Tibial artery (tissue), 4 donors: ENCODE measurements around the gene AARSD1.
A peak's percentile ranks its signal among the peaks of the same experiment; 100 is the strongest.
"Not testable (repeated sequence)": the region's sequence is repeated elsewhere in the genome, so short reads cannot be mapped to it uniquely, and the experiment has no call there.

Experiments used
- DNase-seq, 2 donors: peaks; one replicate each; pipeline ENCODE4 v3.0.0-alpha.2; 2019
- H3K27ac ChIP-seq, 2 donors: fragments of 200-600 bp; sonication (generic) in 1 of 2; 1 replicate in 1 of 2; 2 replicates in 1 of 2; pipeline ENCODE4 v1.5.1; 2018 to 2019; ENCODE audit warnings: mild to moderate bottlenecking in 1 of 2
- H3K27me3 ChIP-seq, 2 donors: fragments of 200-600 bp; sonication (generic) in 1 of 2; one replicate each; pipeline versions ENCODE4 v1.5.1 to v1.6.0; 2016 to 2019
- H3K36me3 ChIP-seq, 3 donors: fragments of 200-600 bp; sonication (generic) in 2 of 3; one replicate each; pipeline ENCODE4 v1.5.1; 2016 to 2019; ENCODE audit warnings: mild to moderate bottlenecking in 2 of 3
- H3K4me1 ChIP-seq, 4 donors: fragments of 200-600 bp; sonication (generic) in 2 of 4; 1 replicate in 3 of 4; 2 replicates in 1 of 4; pipeline ENCODE4 v1.5.1; 2016 to 2019
- H3K4me3 ChIP-seq, 2 donors: fragments of 200-600 bp; sonication (generic) in 1 of 2; 1 replicate in 1 of 2; 2 replicates in 1 of 2; pipeline ENCODE4 v1.5.1; 2018 to 2019; ENCODE audit warnings: mild to moderate bottlenecking in 2 of 2
- H3K9me3 ChIP-seq, 3 donors: fragments of 200-600 bp; sonication (generic) in 1 of 3; one replicate each; pipeline ENCODE4 v1.5.1; 2016 to 2019
- CTCF ChIP-seq, 2 experiments: fragments of 200-600 bp in 1 of 2; fragments of 450-650 bp in 1 of 2; IDR thresholded peaks; one replicate each; pipeline ENCODE4 v1.5.1; 2017 to 2019; ENCODE audit warnings: antibody characterized with exemption in 2 of 2, mild to moderate bottlenecking in 1 of 2, moderate library complexity in 1 of 2
- intact Hi-C: fragments of 100-400 bp; cut with DNase I; formaldehyde crosslinking; loops from one replicate; pipeline ENCODE4 v1.15.0; 2023; ENCODE audit warnings: low total_unique reads

The AARSD1 gene

DNA sequence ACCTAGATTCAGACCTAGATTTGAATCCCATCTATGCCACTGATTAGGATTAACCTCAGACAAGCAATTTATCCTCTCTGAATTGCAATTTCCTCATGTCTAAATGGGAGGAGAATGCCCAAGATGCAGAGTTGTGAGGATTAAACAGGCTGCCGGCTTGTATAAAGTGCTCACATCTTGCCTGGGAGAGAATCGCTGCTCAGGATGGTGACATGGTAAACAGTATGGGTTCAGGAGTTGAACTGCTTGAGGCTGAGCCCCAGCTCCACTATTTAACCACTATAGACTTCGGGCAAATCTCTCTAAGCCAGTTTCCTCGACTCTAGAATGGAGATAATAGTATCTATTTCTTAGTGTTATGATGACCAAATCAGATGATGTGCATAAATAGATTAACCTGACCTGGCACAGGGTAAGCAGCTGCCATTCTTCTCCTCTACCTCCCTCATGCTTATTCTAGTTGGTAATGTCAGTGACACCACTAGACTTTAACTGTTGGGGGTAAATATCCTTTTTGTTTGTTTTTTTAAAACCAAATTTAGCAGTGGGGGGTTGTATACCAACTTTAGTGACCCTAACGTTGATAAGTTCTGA lies 33.2 kb upstream of the AARSD1 start:
- peaks cover 0 to 20% (median 17%) of the 10 kb centered on the region in 4 donors for H3K4me1 ChIP-seq
- no peak for TF ChIP-seq CTCF (IDR thresholded peaks at IDR 0.05)
- peak overlapping the region; percentile 30 to 74 for H3K4me3 ChIP-seq
- DNase-seq, result no peak
- H3K27ac ChIP-seq, result peak overlapping the region; percentile 76 to 77
- H3K36me3 ChIP-seq, result peaks cover 28 to 51% (median 41%) of the 10 kb centered on the region in 3 donors
- no peaks in the 10 kb centered on the region for H3K9me3 ChIP-seq
- intact Hi-C loops, result loop anchor here (5.0 kb wide), 1 partner anchor 155 kb away; the partner anchor contains the start of gene AOC2
- no peaks in the 10 kb centered on the region for H3K27me3 ChIP-seq

DNA sequence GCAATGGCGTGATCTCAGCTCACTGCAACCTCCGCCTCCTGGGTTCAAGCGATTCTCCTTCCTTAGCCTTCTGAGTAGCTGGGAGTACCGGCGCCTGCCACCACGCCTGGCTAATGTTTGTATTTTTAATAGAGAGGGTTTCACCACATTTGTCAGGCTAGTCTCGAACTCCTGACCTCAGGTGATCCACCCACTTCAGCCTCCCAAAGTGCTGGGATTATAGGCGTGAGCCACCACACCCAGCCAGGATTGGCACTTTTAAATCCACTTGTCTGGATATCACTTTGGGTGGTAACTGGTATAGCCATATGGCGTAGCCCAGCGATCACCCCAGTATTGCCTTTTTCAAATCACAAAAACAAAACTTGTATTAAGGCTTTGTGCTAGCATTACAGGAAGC lies 29.7 kb upstream of the AARSD1 start:
- intact Hi-C loops, DNase-seq, H3K27ac ChIP-seq, H3K27me3 ChIP-seq, H3K9me3 ChIP-seq, H3K4me3 ChIP-seq: not testable (repeated sequence)
- Histone ChIP-seq H3K36me3 (peaks cover 29 to 59% (median 47%) of the 10 kb centered on the region in 3 donors), H3K4me1 (peaks cover 0 to 11% (median 7%) of the 10 kb centered on the region in 4 donors)

- intact Hi-C loops, result no loop called here
- peaks cover 39 to 69% (median 58%) of the 10 kb centered on the region in 3 donors for H3K36me3 ChIP-seq
- peaks cover 0 to 7% (median 5%) of the 10 kb centered on the region in 4 donors for H3K4me1 ChIP-seq
- no peak overlapping the region for H3K27ac ChIP-seq
- no peak overlapping the region for H3K4me3 ChIP-seq
- H3K9me3 ChIP-seq, result no peaks in the 10 kb centered on the region
- DNase-seq, result no peak
- no peaks in the 10 kb centered on the region for H3K27me3 ChIP-seq
- TF ChIP-seq CTCF (IDR thresholded peaks at IDR 0.05), result no peak
Observed at GRCh38 chr17:42992872-42993271, 28.6 kb upstream of the AARSD1 start.

DNA sequence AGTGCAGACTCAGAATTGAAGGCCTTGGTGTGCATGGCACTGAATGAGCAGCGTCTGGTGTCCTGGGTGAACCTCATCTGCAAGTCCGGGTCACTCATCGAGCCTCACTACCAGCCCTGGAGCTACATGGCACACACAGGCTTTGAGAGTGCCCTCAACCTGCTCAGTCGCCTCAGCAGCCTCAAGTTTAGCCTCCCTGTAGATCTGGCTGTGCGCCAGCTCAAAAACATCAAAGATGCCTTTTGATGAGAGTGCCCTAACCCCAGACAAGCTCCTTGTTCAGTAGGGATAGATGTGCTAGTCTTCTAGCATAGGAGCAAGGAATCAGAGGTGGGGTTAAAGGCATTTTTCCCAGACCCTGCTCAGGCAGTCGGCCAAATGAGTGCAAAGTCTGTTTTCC lies 27.2 kb upstream of the AARSD1 start:
- Histone ChIP-seq H3K4me1 (no peaks in the 10 kb centered on the region), H3K9me3 (no peaks in the 10 kb centered on the region), H3K27ac (no peak overlapping the region), H3K4me3 (no peak overlapping the region), H3K27me3 (no peaks in the 10 kb centered on the region), H3K36me3 (peaks cover 52 to 83% (median 72%) of the 10 kb centered on the region in 3 donors)
- intact Hi-C loops, result no loop called here
- TF ChIP-seq CTCF (IDR thresholded peaks at IDR 0.05), result no peak
- no peak for DNase-seq

DNA sequence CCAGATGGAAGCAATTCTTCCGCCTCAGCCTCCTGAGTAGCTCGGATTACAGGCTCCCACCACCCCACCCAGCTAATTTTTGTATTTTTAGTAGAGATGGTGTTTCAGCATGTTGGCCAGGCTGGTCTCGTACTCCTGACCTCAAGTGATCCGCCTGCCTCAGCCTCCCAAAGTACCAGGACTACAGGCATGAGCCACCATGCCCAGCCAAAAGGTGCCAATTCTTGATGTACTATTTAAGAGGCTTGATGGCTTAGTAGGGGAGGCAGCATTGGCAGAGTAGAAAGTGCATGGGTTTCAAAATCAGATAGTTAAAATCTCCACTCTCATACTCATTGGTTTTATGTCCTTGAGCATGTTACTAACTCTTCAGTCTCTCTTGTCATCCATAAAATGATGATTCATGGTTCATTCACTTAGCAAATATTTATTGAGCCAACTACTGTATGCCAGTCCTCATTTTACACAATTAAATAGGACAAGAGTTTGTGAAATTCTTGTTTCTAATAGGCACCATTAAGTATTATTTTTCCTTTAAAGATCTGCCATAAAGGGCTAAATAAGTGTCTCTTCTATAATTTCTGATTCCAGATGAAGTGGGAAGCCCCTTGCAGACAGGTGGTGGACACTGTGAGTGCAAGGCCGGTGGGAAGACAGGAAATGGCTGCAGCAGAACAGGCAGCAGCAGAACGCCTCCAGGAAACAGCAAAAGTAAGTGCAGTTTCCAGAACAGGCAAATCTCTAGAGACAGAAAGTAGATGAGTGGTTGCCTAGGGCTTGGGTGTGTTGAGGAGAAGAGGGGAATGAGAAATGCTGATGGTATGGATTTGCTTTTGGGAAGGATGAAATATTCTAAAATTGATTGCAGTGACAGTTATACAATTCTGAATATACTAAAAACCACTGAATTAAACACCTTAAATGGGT lies 25.7 kb upstream of the AARSD1 start:
- H3K27ac ChIP-seq, result no peak overlapping the region
- intact Hi-C loops, result no loop called here
- H3K36me3 ChIP-seq, result peaks cover 52 to 95% (median 82%) of the 10 kb centered on the region in 3 donors

More for the DNA sequence above, 25.7 kb upstream of the AARSD1 start:
- H3K27me3 ChIP-seq, result no peaks in the 10 kb centered on the region
- TF ChIP-seq CTCF (IDR thresholded peaks at IDR 0.05), result no peak
- H3K4me1 ChIP-seq, result no peaks in the 10 kb centered on the region
- DNase-seq, result no peak
- no peak overlapping the region for H3K4me3 ChIP-seq
- H3K9me3 ChIP-seq, result no peaks in the 10 kb centered on the region
